Measurements from ENCODE around the gene FBXO41.

Gene FBXO41

DNA sequence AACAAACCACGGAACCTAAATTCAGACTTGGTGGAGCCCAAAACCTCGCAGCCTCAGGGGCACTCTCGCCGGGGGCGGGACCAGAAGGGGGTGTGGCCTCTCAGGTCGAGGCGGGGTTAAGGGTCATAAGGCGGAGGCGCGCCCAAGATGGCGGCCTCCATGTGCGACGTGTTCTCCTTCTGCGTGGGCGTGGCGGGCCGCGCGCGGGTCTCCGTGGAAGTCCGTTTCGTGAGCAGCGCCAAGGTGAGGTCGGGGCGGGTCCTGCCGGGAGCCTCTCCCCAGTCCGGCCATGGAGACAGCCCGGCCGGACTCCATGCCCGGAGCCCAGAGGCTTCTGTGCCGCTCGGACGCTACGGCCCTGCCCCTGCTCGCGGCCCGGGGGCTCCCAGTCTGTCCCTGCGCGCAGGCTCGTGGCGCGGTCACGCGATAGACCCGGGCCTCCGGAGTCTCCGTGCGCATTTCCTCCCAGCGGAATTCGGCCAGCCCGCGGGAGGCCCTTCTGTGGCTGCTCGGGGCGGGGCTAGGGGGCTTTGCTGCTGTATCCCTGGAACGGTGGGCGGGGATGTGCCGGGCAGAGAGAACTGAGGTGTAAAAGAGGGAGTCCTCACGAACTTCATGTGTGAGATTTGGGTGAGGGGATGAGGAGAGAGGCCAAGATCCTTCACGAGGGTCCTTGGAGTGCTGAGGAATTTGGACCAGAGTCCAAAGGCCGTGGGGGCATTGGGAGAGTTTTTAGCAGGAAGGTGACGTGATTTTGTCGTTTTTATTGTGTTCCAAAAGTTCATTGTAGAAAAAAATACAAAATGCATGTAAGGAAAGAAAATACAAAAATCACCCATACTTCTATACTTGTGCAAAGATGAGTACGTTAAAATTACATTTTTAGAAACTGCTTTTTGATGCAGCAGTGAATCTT lies 69.9 kb downstream of the FBXO41 start, which contains the start of gene SMYD5:
TSS of gene SMYD5 (plus strand) at position 126 of the 916 bp plus-strand sequence. CDS start at position 148, 22 bp downstream.
- no peaks in the 10 kb centered on the region for H3K9me3 Mint-ChIP-seq
- H3K36me3 Mint-ChIP-seq (ENCODE audit: low read depth) = no peaks in the 10 kb centered on the region
- TF ChIP-seq, protein P1, sequence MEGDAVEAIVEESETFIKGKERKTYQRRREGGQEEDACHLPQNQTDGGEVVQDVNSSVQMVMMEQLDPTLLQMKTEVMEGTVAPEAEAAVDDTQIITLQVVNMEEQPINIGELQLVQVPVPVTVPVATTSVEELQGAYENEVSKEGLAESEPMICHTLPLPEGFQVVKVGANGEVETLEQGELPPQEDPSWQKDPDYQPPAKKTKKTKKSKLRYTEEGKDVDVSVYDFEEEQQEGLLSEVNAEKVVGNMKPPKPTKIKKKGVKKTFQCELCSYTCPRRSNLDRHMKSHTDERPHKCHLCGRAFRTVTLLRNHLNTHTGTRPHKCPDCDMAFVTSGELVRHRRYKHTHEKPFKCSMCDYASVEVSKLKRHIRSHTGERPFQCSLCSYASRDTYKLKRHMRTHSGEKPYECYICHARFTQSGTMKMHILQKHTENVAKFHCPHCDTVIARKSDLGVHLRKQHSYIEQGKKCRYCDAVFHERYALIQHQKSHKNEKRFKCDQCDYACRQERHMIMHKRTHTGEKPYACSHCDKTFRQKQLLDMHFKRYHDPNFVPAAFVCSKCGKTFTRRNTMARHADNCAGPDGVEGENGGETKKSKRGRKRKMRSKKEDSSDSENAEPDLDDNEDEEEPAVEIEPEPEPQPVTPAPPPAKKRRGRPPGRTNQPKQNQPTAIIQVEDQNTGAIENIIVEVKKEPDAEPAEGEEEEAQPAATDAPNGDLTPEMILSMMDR (IDR thresholded peaks at IDR 0.05) = no peak
- peaks cover 42% of the 10 kb centered on the region for H3K4me1 Mint-ChIP-seq
- DNase-seq = peak; percentile 91
- peak within 1 kb of the TSS; percentile 91 for H3K27ac Mint-ChIP-seq
- peaks cover 6% of the 10 kb centered on the region for H3K27me3 Mint-ChIP-seq (ENCODE audit: low read depth, poor library complexity)
- peak within 1 kb of the TSS; percentile 96 for H3K4me3 Mint-ChIP-seq

DNA sequence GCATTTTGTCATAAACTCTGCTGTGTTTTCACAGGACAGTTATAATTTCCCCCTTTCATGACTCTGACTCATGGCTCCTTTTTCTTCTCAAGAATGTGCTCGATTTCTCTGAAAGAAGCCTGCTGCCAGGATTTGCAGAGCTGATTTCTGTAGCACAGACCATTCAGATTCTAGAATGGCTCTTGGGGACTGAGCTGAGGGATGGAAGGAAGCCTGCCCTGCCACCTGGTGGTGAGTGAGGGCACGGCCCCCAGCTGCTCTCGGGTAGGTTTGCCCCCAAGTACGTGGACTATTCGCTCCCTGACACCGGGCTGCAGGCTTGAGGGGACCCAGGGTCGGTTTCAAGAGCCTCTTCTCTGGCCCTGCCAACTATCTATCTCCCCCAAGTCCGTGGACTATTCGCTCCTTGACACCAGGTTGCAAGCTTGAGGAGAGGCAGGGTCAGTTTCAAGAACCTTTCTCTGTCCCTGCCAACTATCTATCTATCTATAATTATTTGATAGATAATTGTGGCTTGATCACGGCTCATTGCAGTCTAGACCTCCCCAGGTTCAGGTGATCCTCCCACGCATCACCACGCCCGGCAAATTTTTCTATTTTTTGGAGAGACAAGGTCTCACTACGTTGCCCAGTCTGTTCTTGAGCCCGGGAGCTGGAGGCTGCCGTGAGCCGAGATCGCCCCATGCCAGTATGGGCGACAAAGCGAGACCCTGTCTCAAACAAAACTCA lies 71.7 kb downstream of the FBXO41 start:
- H3K27ac Mint-ChIP-seq = no peak overlapping the region

DNA sequence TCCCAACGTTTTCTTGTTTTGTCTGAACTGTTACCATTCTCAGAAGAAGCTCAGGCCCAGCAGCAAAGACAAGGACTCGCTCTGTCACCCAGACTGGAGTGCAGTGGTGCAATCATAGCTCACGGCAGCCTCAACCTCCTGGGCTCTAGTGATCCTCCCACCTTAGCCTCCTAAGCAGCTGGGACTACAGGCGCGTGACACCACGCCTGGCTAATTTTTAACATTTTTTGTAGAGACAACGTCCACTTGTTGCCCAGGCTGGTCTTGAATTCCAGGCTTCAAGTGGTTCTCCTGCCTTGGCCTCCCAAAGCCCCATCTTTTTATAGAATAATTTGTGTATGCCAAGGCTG lies 72.2 kb downstream of the FBXO41 start:
- no peak overlapping the region for H3K27ac Mint-ChIP-seq
- no peaks in the 10 kb centered on the region for H3K9me3 Mint-ChIP-seq
- DNase-seq = no peak
- H3K4me3 Mint-ChIP-seq = no peak overlapping the region
- H3K27me3 Mint-ChIP-seq (ENCODE audit: low read depth, poor library complexity) = peaks cover 19% of the 10 kb centered on the region
- no peaks in the 10 kb centered on the region for H3K36me3 Mint-ChIP-seq (ENCODE audit: low read depth)
- H3K4me1 Mint-ChIP-seq = peaks cover 42% of the 10 kb centered on the region
- TF ChIP-seq, protein P1 (IDR thresholded peaks at IDR 0.05) = no peak

More for the DNA sequence above, 71.7 kb downstream of the FBXO41 start:
- Mint-ChIP-seq H3K4me1 (peaks cover 42% of the 10 kb centered on the region), H3K27me3 (ENCODE audit: low read depth, poor library complexity) (peaks cover 14% of the 10 kb centered on the region), H3K4me3 (no peak overlapping the region), H3K36me3 (ENCODE audit: low read depth) (no peaks in the 10 kb centered on the region), H3K9me3 (no peaks in the 10 kb centered on the region)
- TF ChIP-seq, protein P1 (IDR thresholded peaks at IDR 0.05) = peak; percentile 93
- DNase-seq = peak; percentile 82

DNA sequence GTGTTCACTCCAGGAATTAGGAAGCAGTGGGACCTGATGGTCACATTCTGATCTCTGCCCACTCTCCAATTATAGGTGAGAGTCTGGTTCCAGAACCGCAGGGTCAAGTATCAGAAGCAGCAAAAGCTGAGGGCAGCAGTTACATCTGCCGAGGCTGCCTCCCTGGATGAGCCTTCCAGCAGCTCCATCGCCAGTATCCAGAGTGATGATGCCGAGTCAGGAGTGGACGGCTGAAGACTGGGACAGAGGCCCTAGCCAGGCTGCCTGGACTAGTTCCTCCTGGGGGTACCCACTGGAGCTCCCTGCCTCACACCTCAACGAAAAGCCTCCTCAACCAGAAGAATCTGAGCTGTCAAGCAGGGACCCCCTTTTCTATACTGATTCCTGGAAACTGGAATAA lies 73.6 kb downstream of the FBXO41 start:
- Mint-ChIP-seq H3K4me3 (no peak overlapping the region), H3K9me3 (no peaks in the 10 kb centered on the region), H3K27ac (no peak overlapping the region), H3K4me1 (peaks cover 39% of the 10 kb centered on the region), H3K36me3 (ENCODE audit: low read depth) (no peaks in the 10 kb centered on the region), H3K27me3 (ENCODE audit: low read depth, poor library complexity) (peaks cover 33% of the 10 kb centered on the region)
- no peak for DNase-seq
- TF ChIP-seq, protein P1 (IDR thresholded peaks at IDR 0.05) = no peak

DNA sequence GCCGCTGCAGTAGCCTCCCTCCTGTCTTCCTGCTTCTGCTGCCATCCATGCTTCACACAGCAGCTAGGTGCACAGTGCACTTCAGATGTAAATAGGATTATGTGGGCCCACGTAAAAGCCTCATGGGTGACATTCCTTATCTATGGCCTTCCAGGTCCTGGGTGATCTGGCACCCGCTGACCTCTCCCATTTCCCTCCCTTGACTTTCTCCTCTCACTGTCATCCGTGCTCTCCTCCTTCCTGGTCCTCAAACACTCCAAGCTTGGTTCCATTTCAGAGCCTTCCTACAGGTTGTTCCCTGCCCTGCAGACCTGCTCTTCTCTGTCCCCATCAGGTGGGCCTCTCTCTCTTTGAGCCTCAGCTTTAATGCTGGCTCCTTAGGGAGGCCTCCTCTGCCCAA lies 74.3 kb downstream of the FBXO41 start:
- DNase-seq = no peak
- peaks cover 40% of the 10 kb centered on the region for H3K27me3 Mint-ChIP-seq (ENCODE audit: low read depth, poor library complexity)
- H3K36me3 Mint-ChIP-seq (ENCODE audit: low read depth) = no peaks in the 10 kb centered on the region
- no peak overlapping the region for H3K4me3 Mint-ChIP-seq
- peaks cover 32% of the 10 kb centered on the region for H3K4me1 Mint-ChIP-seq
- H3K9me3 Mint-ChIP-seq = no peaks in the 10 kb centered on the region
- no peak overlapping the region for H3K27ac Mint-ChIP-seq
- TF ChIP-seq, protein P1 (IDR thresholded peaks at IDR 0.05) = no peak
